H9 (cell line): ENCODE results near the gene AKR1D1. TPM values are rescaled to one million over a fixed set of nuclear protein-coding genes. Genes with fewer than 3 reads are reported as not detected.

Source experiments
- DNase-seq: peaks from one replicate; pipeline ENCODE4 v3.0.0-alpha.2; 2017
- H2AFZ ChIP-seq: one replicate; pipeline ENCODE4 v1.6.1; 2013; ENCODE audit warnings: mild to moderate bottlenecking, low read length, control low read depth, moderate library complexity
- H2AK5ac ChIP-seq: 2 replicates; pipeline ENCODE4 v1.6.1; 2013; ENCODE audit warnings: low read length, control low read depth, mixed read lengths; ENCODE audit not compliant: insufficient read length
- H2BK120ac ChIP-seq: one replicate; pipeline ENCODE4 v1.6.1; 2013; ENCODE audit warnings: low read depth, mild to moderate bottlenecking, low read length, control low read depth, inconsistent platforms; ENCODE audit not compliant: poor library complexity, severe bottlenecking
- H2BK12ac ChIP-seq: 2 replicates; pipeline ENCODE4 v1.6.1; 2013; ENCODE audit warnings: low read length, control low read depth, mixed read lengths, low read depth; ENCODE audit not compliant: insufficient read length
- H2BK15ac ChIP-seq: 2 replicates; pipeline ENCODE4 v1.6.1; 2013; ENCODE audit warnings: low read depth, low read length, control low read depth
- H2BK20ac ChIP-seq: one replicate; pipeline ENCODE4 v1.6.1; 2013; ENCODE audit warnings: low read depth, mild to moderate bottlenecking, low read length, control low read depth, inconsistent platforms; ENCODE audit not compliant: poor library complexity, severe bottlenecking
- H2BK5ac ChIP-seq: 2 replicates; pipeline ENCODE4 v1.6.1; 2013; ENCODE audit warnings: low read length, control low read depth, mixed read lengths; ENCODE audit not compliant: insufficient read length
- H3K14ac ChIP-seq: 2 replicates; pipeline ENCODE4 v1.6.1; 2013; ENCODE audit warnings: low read length, control low read depth; ENCODE audit not compliant: insufficient read depth
- H3K18ac ChIP-seq: 2 replicates; pipeline ENCODE4 v1.6.1; 2013; ENCODE audit warnings: low read depth, mild to moderate bottlenecking, mixed read lengths, low read length, control low read depth; ENCODE audit not compliant: insufficient read length
- H3K23ac ChIP-seq: 2 replicates; pipeline ENCODE4 v1.6.1; 2013; ENCODE audit warnings: low read length, control low read depth, mixed read lengths, low read depth; ENCODE audit not compliant: insufficient read length
- H3K23me2 ChIP-seq: 2 replicates; pipeline ENCODE4 v1.6.1; 2013; ENCODE audit warnings: low read depth, mild to moderate bottlenecking, mixed read lengths, low read length, control low read depth; ENCODE audit not compliant: insufficient read length, poor library complexity, severe bottlenecking
- H3K27ac ChIP-seq: 2 replicates; pipeline ENCODE4 v1.5.1; 2013; ENCODE audit warnings: low read length, control low read depth, mixed read lengths, low read depth; ENCODE audit not compliant: insufficient read length
- H3K27me3 ChIP-seq: 2 replicates; pipeline ENCODE4 v1.6.1; 2013; ENCODE audit warnings: low read length, control low read depth, inconsistent platforms; ENCODE audit not compliant: insufficient read depth
- H3K4ac ChIP-seq: 2 replicates; pipeline ENCODE4 v1.6.1; 2013; ENCODE audit warnings: low read depth, mild to moderate bottlenecking, control low read depth, inconsistent platforms, low read length, moderate library complexity
- H3K4me1 ChIP-seq: 2 replicates; pipeline ENCODE4 v1.6.1; 2013; ENCODE audit warnings: low read length, control low read depth, inconsistent platforms; ENCODE audit not compliant: insufficient read depth
- H3K4me2 ChIP-seq: 2 replicates; pipeline ENCODE4 v1.6.1; 2013; ENCODE audit warnings: low read length, control low read depth, mixed read lengths; ENCODE audit not compliant: insufficient read length, insufficient read depth
- H3K56ac ChIP-seq: 2 replicates; pipeline ENCODE4 v1.6.1; 2013; ENCODE audit warnings: low read depth, mild to moderate bottlenecking, mixed read lengths, low read length, control low read depth; ENCODE audit not compliant: insufficient read length
- H3K79me1 ChIP-seq: 2 replicates; pipeline ENCODE4 v1.6.1; 2013; ENCODE audit warnings: low read depth, mild to moderate bottlenecking, moderate library complexity, low read length, control low read depth, inconsistent platforms; ENCODE audit not compliant: insufficient read depth, poor library complexity, severe bottlenecking
- H3K79me2 ChIP-seq: 2 replicates; pipeline ENCODE4 v1.6.1; 2013; ENCODE audit warnings: low read length, control low read depth, inconsistent platforms; ENCODE audit not compliant: insufficient read depth
- H3K9ac ChIP-seq: 2 replicates; pipeline ENCODE4 v1.6.1; 2013; ENCODE audit warnings: low read length, control low read depth, mixed read lengths; ENCODE audit not compliant: insufficient read length; ENCODE audit errors: extremely low read depth
- H3K9me3 ChIP-seq: one replicate; pipeline ENCODE4 v1.6.1; 2013; ENCODE audit warnings: low read depth, low read length, inconsistent platforms; ENCODE audit not compliant: control insufficient read depth
- H3T11ph ChIP-seq: one replicate; pipeline ENCODE4 v1.6.1; 2013; ENCODE audit warnings: mild to moderate bottlenecking, low read length, control low read depth, inconsistent platforms
- H4K20me1 ChIP-seq: one replicate; pipeline ENCODE4 v1.6.1; 2013; ENCODE audit not compliant: control insufficient read depth, insufficient read length, insufficient read depth
- H4K5ac ChIP-seq: 2 replicates; pipeline ENCODE4 v1.6.1; 2013; ENCODE audit warnings: low read depth, mild to moderate bottlenecking, mixed read lengths, low read length, control low read depth; ENCODE audit not compliant: insufficient read length
- H4K8ac ChIP-seq: replicated peaks from 2 replicates; pipeline ENCODE4 v1.6.1; 2013; ENCODE audit warnings: low read length, control low read depth, mixed read lengths, low read depth; ENCODE audit not compliant: insufficient read length
- H4K91ac ChIP-seq: 2 replicates; pipeline ENCODE4 v1.6.1; 2013; ENCODE audit warnings: low read depth, mild to moderate bottlenecking, moderate library complexity, mixed read lengths, low read length, control low read depth; ENCODE audit not compliant: insufficient read length
- H3K27ac Mint-ChIP-seq, 3 experiments: 2 replicates in 2 of 3; 3 replicates in 1 of 3; pipeline ENCODE4 v1.8.0; 2020 to 2021; ENCODE audit warnings: mixed read lengths in 3 of 3, mild to moderate bottlenecking in 1 of 3, moderate library complexity in 1 of 3
- H3K27me3 Mint-ChIP-seq: 2 replicates; pipeline ENCODE4 v1.8.0; 2021; ENCODE audit warnings: low read depth, mild to moderate bottlenecking, moderate library complexity, mixed read lengths
- H3K36me3 Mint-ChIP-seq, 3 experiments: 2 replicates in 2 of 3; 3 replicates in 1 of 3; pipeline ENCODE4 v1.8.0; 2020 to 2021; ENCODE audit warnings: low read depth in 3 of 3, mixed read lengths in 3 of 3; ENCODE audit not compliant: insufficient read depth in 1 of 3
- H3K4me1 Mint-ChIP-seq, 2 experiments: 2 replicates each; pipeline ENCODE4 v1.8.0; 2020; ENCODE audit warnings: mixed read lengths in 2 of 2
- H3K4me3 Mint-ChIP-seq, 2 experiments: 2 replicates in 1 of 2; 3 replicates in 1 of 2; pipeline ENCODE4 v1.8.0; 2020 to 2021; ENCODE audit warnings: mild to moderate bottlenecking in 2 of 2, mixed read lengths in 2 of 2, moderate library complexity in 1 of 2
- H3K9me3 Mint-ChIP-seq, 2 experiments: 2 replicates in 1 of 2; 3 replicates in 1 of 2; pipeline ENCODE4 v1.8.0; 2020; ENCODE audit warnings: mild to moderate bottlenecking in 2 of 2, mixed read lengths in 2 of 2, moderate library complexity in 1 of 2
- CTCF ChIP-seq: fragments of 200-600 bp; sonication (generic); conservative IDR thresholded peaks from 3 replicates; pipeline ENCODE4 v1.8.0; 2021; ENCODE audit warnings: antibody characterized with exemption, mild to moderate bottlenecking
- WGBS: extraction: QIAGEN DNeasy Blood & Tissue Kit; methylation state at CpG from one replicate; pipeline ENCODE4 v1.1.7; 2013; ENCODE audit warnings: missing lambda C conversion rate, low lambda C conversion rate, mixed read lengths; ENCODE audit not compliant: insufficient read length; ENCODE audit errors: extremely low coverage; 5-methylcytosine and 5-hydroxymethylcytosine counted together
- total RNA-seq: library from RNA; stranded (reverse); gene quantifications from 2 replicates; pipeline ENCODE4 v1.2.1, GENCODE V29; 2021

The AKR1D1 gene
- total RNA-seq, 1 experiment from 2014 or later: 0.31 TPM

DNA sequence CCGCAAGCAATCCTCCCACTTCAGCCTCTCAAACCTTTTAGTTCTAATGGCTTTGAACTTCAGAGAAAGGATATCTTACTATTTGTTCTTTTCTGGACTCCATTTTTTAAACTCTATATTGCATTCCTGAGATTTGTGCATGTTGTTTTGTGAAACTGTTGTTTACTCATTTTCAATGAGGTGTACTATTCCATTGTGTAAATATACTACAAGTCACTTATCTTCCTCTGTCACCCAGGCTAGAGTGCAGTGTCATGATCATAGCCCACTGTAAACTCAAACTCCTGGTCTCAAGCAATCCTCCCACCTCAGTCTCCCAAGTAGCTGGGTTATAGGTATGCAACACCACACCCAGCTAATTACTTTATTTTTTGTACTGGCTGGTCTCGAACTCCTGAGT, 31.4 kb upstream of the AKR1D1 start:
- Histone ChIP-seq H2BK5ac (no peak overlapping the region), H4K20me1 (no peaks in the 10 kb centered on the region), H3K9ac (no peak overlapping the region), H3K79me1 (no peaks in the 10 kb centered on the region), H3K14ac (no peak overlapping the region), H3T11ph (no peak overlapping the region), H3K23ac (no peak overlapping the region), H3K4me1 (no peaks in the 10 kb centered on the region), H2BK120ac (no peak overlapping the region), H2BK15ac (no peak overlapping the region), H3K4ac (no peak overlapping the region), H3K56ac (no peak overlapping the region), H3K23me2 (no peaks in the 10 kb centered on the region), H2AFZ (no peak overlapping the region), H2BK12ac (no peak overlapping the region), H3K27me3 (no peaks in the 10 kb centered on the region), H2BK20ac (no peak overlapping the region), H3K79me2 (no peaks in the 10 kb centered on the region), H2AK5ac (no peak overlapping the region), H4K5ac (no peak overlapping the region), H4K91ac (no peak overlapping the region), H3K27ac (no peak overlapping the region), H3K18ac (no peak overlapping the region), H3K9me3 (no peaks in the 10 kb centered on the region), H3K4me2 (no peak overlapping the region), H4K8ac (no peak overlapping the region)
- peaks cover 0 to 7% of the 10 kb centered on the region in 2 experiments; a peak in 1 of 4 replicates for H3K4me1 Mint-ChIP-seq
- H3K9me3 Mint-ChIP-seq: peaks cover 14 to 19% of the 10 kb centered on the region in 2 experiments
- peaks cover 12 to 15% (median 14%) of the 10 kb centered on the region in 3 experiments; a peak in 6 of 7 replicates for H3K36me3 Mint-ChIP-seq
- WGBS: no CpG with 5 or more reads among the region's 2 CpGs
- TF ChIP-seq CTCF: no peak
- no peak overlapping the region for H3K27ac Mint-ChIP-seq
- no peaks in the 10 kb centered on the region for H3K27me3 Mint-ChIP-seq
- no peak overlapping the region for H3K4me3 Mint-ChIP-seq
- DNase-seq: no peak
